GM18505 (cell line): ENCODE measurements around the gene MICOS13.
"Not testable (repeated sequence)": the region's sequence is repeated elsewhere in the genome, so short reads cannot be mapped to it uniquely, and the experiment has no call there.

Experiments used
- ATAC-seq: cut with Tn5 transposase; IDR thresholded peaks from one replicate; pipeline ENCODE4 v1.9.1; 2021; ENCODE audit not compliant: unreplicated experiment
- POLR2A ChIP-seq: IDR thresholded peaks from 4 replicates; pipeline ENCODE4 v1.6.1; 2011; ENCODE audit warnings: borderline replicate concordance; ENCODE audit not compliant: insufficient read depth, insufficient read length; ENCODE audit errors: extremely low read depth

Gene MICOS13

DNA sequence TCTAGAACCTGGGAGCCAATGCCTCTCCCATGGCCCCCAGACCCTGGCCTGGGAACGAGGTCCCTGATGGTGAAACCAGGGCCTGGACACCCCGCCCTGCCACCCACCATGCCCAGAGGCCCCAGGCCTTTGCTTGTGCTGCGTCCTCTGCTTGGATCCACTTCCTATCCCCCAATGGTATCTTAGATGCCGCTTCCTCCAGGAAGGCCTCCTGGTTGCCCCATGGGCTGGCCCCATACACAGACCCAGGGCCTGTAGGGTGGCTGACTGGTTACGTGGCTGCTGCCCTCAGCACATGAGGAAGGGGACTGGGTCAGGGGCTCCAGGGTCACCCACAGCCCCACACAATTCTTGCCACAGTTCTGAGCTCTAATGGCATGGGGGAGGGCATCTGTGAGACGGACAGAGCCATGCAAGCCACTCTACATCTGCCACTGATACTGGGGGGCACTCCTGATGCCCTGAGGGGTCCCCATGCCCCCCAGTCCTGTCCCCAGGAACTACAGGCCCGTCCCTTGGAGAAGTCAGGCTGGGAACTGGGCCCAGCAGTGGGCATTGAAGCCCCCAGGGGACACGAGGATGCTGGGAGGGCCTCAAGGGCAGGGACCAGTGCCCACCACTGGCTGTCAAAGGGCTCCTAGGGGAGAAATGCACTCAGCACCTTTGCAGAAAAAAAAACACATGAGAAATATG lies 14.8 kb upstream of the MICOS13 start:
- no peak for ATAC-seq
- peak; percentile 38 for TF ChIP-seq POLR2A

DNA sequence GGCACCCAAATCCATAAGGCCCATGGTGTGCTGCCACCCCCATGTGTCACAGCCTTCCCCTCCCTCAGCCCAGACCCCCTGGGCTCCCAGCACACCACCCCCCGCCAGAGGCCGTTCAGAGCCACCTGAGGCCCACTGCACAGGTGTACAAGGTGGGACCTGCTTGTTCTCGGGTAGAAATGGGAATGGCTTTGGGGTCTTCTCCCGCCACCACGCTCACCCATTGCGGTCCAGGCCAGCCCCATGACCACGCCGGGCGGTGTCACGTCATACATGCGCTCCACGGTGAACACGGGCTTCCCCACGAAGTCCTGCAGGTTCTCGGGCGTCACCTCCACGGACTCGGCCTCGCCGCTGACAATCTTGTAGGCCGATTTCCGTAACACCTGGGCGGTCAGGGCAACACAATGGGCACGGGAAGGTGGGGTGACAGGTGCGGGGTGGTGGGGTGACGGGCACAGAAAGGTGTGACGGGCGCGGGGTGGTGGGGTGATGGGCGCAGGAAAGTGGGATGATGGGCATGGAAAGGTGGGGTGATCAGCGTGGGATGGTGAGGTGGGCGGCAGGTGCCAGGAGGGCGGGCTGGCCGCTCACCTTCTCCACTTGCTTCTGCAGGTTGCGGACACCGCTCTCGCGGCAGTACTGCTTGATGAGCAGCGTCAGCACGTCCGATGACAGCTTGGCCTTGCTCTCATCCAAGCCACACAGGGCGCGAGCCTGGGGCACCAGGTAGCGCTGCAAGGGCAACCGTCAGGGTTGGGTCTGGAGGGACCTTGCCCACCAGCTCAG lies 14.0 kb upstream of the MICOS13 start:
- no peak for TF ChIP-seq POLR2A
- no peak for ATAC-seq

DNA sequence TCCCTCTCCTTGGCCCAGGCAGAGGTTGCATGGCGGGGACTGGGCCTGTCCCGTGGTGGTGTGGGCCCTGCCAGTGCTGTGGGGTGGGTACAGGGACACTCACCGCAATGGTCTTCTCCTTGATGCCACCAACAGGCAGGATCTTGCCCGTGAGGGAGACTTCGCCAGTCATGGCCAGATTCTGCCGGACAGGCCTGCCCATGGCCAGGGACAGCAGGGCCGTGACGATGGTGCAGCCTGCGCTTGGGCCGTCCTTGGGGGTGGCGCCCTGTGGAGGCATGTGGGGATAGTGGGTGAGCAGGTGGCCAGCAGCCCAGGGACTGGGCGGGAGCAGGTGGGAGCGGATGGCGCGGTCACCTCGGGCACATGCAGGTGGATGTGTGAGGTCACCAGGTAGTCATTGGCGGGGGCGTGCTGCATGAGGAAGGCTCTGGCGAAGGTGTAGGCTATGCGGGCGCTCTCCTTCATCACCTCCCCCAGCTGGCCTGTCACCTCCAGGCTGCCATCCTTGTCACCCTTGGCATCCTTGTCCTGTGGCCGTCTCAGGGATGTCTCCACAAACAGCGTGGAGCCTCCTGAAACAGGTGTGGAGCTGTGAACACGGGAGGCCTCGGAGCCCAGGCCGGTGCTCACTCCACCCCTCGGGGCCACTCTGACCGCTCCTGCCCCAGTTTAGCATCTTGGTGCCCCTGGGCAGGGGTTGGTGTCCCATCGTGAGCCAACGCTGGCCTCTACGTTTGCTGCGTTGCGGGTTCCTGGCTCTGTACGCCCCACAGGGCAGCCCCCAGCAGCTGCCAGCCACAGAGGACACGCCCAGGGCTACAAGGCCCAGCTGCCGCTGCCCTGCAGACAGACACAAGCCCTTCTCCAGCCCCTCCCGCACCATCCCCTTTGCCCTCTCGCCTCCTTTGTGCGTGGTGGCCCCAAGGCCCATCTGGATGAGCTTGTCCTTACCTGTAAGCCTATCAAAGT lies 13.2 kb upstream of the MICOS13 start:
- no peak for ATAC-seq
- TF ChIP-seq POLR2A: no peak

DNA sequence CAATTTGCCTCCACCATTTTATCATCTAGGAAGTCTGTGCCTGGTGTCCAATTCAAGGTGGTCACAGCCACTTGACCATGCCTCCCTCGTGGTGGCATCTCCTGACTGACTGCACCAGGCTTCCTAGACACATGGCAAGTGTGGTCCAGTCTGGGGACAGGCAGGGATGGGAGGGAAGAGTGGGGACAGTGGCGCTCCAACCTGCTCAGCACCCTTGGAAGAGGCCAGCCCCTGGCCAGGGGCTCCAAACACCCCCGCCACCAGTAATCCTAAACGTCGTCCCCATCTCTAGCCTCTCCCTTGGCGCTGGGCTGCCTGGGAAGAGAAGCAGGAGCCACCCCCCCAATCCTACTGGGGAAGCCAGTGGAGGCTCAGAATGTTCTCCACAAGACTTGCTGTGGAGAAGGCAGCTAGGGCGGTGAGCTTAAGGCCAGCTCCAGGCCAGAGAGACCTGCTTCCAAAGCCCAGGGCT lies 12.4 kb upstream of the MICOS13 start:
- ATAC-seq: no peak
- peak; percentile 10 for TF ChIP-seq POLR2A

DNA sequence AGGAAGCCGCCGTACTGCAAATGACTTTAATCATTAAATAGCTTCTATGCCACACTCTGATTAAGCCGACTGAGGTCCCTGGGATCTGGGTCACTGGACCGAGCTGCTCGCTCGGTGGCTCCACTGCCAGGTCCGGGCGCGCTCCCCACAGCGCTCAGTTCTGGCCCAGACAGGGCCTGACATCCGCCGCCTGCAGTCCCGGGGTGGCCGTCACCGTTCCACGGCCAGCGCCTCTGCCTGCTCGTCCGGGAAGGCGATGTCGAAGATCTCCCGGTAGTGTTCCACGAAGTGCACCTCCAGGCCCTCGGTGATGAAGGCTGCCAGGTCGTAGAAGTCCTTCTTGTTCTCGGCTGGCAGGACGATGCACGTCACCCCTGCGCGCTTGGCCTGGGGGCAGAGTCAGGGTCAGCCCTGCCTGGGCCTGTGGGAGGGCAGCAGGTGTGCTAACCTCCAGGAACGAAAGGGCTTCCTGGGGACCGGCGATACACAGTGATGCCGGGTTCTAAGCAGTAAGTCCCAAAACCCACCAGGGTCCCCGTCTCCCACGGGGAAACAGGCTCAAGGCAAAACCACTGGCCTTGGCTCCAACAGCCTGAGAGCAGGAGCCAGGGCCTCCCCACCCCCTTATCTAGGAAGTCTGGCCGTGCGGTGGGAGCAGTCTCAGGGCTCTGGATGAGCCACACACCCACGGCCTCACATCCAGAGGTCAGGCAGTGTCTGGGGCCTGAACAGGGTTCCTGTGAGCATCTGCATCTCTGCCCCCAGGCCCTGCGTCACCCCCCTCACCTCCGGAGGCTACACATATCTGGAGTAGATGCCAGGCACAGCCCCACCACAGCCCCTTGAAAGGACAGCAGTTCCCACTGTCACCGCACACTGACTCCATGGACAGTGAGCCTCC lies 11.8 kb upstream of the MICOS13 start:
- no peak for ATAC-seq

GRCh38 chr19:5690955-5691821 lies 10.9 kb upstream of the MICOS13 start:
- TF ChIP-seq POLR2A: peak; percentile 36
- no peak for ATAC-seq

More for the DNA sequence above, 11.8 kb upstream of the MICOS13 start:
- TF ChIP-seq POLR2A: peak; percentile 40

DNA sequence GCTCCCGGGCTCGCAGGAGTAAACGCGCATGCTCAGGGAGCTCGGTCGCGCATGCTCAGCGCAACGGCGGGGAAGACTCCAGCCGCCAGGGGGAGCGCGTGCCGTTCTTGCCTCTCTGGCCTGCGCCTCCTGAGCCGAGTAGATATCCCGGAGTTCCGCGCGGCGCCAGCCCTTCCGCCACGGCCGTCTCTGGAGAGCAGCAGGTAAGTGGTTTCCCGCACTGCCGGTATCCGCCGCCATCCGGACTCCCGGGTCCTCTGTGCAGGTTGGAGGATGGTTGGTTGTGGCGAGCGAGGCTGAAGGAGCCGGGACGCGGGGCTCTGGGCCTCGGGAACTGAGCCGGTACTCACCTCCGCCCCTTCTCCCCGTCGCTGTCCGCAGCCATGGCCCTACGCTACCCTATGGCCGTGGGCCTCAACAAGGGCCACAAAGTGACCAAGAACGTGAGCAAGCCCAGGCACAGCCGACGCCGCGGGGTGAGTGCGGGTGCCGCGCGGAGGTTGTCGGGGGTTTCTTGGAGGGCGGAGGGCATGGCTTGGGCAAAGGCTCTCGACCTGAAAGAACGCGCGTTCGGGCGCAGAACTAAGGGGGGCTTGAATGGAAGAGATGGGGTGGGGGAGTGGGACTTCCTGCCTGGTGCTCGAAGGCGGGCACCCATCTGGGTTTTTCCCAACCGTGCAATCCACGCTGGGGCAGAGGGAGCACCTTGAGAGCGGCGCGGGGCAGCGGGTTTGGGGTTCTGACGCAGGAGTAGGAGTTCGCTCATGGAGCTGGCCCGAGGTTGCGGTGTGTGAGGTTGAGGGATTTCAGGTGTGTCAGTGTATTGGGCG lies 10.0 kb upstream of the MICOS13 start, which contains the start of gene RPL36:
Gene RPL36, plus strand, starts transcription at position 171 of the 830 bp plus-strand sequence. Its CDS starts 213 bp downstream, at position 384.
- peak; percentile 40 for ATAC-seq
- TF ChIP-seq POLR2A: peak; percentile 99

DNA sequence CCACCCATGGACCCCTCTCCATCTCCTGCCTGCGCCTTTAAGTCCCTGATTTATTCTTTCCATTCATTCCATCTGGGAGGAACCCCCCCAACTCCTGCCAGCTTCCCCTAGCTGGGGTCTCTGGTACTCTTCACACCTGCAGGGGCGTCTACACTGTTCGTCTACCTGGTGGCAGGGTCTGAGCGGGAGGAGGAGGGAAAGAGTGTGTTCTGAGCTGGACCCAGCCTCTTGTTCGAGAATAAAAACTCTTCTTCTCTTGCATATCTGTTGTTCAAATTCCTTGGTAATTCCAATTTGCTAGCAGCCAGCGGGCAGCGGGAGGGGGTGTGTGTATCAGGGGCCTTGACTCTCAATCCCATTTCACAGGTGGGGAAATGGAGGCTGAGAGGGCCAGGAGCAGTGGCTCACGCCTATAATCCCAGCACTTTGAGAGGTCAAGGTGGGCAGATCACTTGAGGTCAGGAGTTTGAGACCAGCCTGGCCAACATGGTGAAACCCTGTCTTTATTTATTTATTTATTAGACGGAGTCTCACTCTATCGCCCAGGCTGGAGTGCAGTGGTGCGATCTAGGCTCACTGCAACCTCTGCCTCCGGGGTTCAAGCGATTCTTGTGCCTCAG lies 8.1 kb upstream of the MICOS13 start:
- not testable (repeated sequence) for ATAC-seq

GRCh38 chr19:5687360-5688198 lies 7.3 kb upstream of the MICOS13 start:
- TF ChIP-seq POLR2A: no peak
- no peak for ATAC-seq
